Stimulated activated naive CD8-positive, alpha-beta T cell treated with anti-CD3 and anti-CD28 coated beads, Interleukin-15, Interleukin-2, amounts not matched to agents 100 ng/mL and 50 ng/mL, for 24 hours (primary cell): ENCODE measurements around the gene PPP1R13B.
"Not testable (repeated sequence)": the region's sequence is repeated elsewhere in the genome, so short reads cannot be mapped to it uniquely, and the experiment has no call there.

Experiments used
- H3K27ac Mint-ChIP-seq: one replicate; pipeline ENCODE4 v1.8.0; 2021; ENCODE audit warnings: mild to moderate bottlenecking, mixed read lengths
- H3K27me3 Mint-ChIP-seq: one replicate; pipeline ENCODE4 v1.8.0; 2021; ENCODE audit warnings: mixed read lengths
- H3K36me3 Mint-ChIP-seq: one replicate; pipeline ENCODE4 v1.8.0; 2021; ENCODE audit warnings: low read depth, mixed read lengths
- H3K4me1 Mint-ChIP-seq: one replicate; pipeline ENCODE4 v1.8.0; 2021; ENCODE audit warnings: low read depth, mixed read lengths
- H3K4me3 Mint-ChIP-seq: one replicate; pipeline ENCODE4 v1.8.0; 2021; ENCODE audit warnings: mild to moderate bottlenecking, mixed read lengths
- H3K9me3 Mint-ChIP-seq: one replicate; pipeline ENCODE4 v1.8.0; 2021; ENCODE audit warnings: mixed read lengths

Gene PPP1R13B

GRCh38 chr14:103698380-103699260 lies 148.8 kb downstream of the PPP1R13B start:
- Mint-ChIP-seq H3K4me1 (peaks cover 5% of the 10 kb centered on the region), H3K27ac (no peak overlapping the region), H3K4me3 (no peak overlapping the region), H3K27me3 (no peaks in the 10 kb centered on the region), H3K36me3 (peaks cover 21% of the 10 kb centered on the region), H3K9me3 (no peaks in the 10 kb centered on the region)

DNA sequence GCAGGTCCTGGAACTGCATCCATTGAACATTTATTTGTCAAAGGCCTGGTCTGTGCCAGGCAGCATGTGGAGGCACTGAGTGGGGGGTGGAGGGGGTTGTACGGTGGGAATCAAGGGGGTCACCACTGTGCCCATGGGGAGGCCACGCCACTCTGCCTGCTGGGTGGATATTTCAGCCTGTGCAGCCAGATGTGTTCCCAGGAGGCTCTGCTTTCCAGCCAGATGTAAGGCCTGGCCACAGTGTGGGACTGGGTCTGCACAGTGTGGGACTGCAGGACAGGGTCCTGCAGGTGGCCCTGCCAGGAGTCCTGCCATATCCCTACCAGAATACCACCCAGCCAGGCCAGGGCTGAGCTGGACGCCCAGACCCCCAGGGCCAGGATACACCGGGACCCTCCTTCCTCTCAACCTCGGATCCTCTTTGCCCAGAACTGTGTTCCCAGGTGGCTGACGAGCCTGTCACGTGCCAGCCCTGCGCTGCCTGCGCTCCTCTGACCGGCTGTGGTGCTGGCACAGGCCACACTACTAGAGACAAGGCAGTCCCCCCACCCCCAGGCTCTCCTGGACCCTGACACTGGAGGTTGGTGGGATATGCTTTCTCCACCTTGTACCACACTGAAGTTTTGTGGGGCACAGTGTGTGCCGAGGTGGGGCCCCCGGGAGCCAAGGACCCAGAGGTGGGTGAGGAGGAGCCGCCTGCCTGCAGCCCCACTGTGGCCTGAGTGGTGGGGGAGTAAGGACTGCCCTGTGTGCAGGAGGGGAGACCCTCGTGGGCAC lies 149.6 kb downstream of the PPP1R13B start:
- H3K4me1 Mint-ChIP-seq: peaks cover 5% of the 10 kb centered on the region
- peak overlapping the region; percentile 36 for H3K27ac Mint-ChIP-seq
- peaks cover 13% of the 10 kb centered on the region for H3K36me3 Mint-ChIP-seq
- no peak overlapping the region for H3K4me3 Mint-ChIP-seq
- H3K9me3 Mint-ChIP-seq: no peaks in the 10 kb centered on the region
- no peaks in the 10 kb centered on the region for H3K27me3 Mint-ChIP-seq

DNA sequence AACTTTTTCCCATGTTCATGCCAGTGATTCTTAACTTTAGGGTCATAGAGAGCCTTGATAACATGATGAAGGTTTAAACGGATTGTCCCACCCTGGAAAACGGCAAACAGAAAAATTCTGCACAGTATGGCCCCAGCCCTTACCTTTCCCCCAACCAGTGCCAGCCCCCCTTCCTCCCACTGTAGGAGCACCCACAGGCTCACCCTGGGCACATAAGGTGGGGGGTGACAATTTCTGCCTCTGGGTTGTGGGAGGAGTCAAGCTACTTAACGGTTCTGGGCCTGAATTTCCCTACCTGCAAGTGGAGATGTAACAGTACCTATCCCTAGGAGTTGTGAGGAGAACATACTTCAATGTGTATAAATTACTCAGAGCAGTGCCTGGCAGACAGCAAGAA lies 150.2 kb downstream of the PPP1R13B start:
- Mint-ChIP-seq H3K9me3 (no peaks in the 10 kb centered on the region), H3K27ac (peak overlapping the region; percentile 36), H3K36me3 (peaks cover 10% of the 10 kb centered on the region)

DNA sequence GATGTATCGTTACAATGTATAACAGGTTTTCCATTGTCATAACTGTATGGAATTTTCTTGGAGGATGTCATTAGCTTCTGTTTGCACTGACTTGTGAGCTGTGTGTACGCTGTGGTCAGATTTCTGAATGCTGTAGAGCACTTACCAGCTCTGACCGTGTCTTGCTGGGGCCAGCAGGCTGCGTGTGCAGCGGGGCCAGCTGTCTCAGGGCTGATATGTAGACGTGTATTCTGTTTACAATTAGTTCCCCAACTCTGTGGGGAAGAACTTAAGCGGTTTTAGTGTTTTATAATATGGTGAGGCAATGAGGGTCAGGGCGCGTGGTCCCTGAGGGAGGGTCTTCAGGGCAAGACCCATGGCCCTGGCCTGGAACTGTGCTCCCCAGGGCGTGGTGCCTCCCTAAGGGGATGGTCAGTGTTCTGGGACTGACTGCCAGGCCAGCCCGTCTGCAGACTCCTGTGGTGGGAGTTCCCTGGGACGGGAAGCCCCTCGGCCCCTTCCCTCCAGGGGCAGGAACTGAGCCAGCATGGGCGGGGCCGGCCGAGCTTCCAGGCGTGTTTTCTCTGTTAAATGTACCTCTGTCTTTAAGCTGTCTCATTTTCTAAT lies 150.8 kb downstream of the PPP1R13B start:
- Mint-ChIP-seq H3K4me1 (peaks cover 5% of the 10 kb centered on the region), H3K4me3 (no peak overlapping the region), H3K36me3 (peaks cover 6% of the 10 kb centered on the region), H3K27me3 (no peaks in the 10 kb centered on the region), H3K9me3 (no peaks in the 10 kb centered on the region), H3K27ac (peak overlapping the region; percentile 36)

More for the DNA sequence above, 150.2 kb downstream of the PPP1R13B start:
- Mint-ChIP-seq H3K27me3 (no peaks in the 10 kb centered on the region), H3K4me3 (no peak overlapping the region), H3K4me1 (peaks cover 5% of the 10 kb centered on the region)

- Mint-ChIP-seq H3K4me1 (peaks cover 5% of the 10 kb centered on the region), H3K27me3 (no peaks in the 10 kb centered on the region), H3K36me3 (peaks cover 6% of the 10 kb centered on the region), H3K27ac (no peak overlapping the region), H3K4me3 (no peak overlapping the region), H3K9me3 (no peaks in the 10 kb centered on the region)
Measured at GRCh38 chr14:103696070-103696402, 151.3 kb downstream of the PPP1R13B start.

DNA sequence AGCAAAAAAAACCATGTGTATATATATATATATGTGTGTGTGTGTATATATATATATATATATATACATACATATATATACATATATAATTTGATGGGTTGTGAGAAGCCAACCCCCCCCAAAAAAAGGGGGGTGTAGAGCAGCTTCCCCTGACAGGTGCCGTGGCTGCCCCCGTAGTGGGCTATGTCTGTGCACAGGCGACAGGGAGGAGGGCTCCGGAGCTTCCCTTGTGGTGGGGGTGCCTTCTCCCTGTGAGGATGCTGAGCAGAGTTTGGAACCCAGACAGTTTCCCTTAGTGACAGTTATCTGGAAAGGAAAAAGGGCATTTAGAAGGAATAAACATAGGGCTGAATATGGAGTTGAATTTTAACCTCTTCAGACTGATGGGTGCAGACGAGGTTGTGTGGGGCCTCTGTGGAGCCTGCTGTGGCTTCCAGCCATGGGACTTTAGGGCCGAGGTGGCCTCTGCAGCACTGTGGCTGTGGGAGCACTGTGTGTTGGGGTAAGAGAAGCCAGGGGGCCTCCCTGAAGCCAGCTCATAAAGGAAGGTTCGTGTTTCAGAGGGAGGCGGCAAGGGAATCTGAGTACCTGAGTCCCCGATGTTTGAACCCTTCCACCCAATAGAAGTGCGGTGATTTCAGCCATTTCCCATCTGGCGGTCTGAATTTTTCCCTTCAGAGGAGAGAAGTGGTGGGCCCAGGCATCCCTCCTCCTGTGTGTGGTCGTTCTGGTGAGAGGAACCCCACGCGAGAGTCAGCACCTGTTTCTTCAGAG lies 151.9 kb downstream of the PPP1R13B start:
- H3K36me3 Mint-ChIP-seq: peaks cover 6% of the 10 kb centered on the region
- no peak overlapping the region for H3K27ac Mint-ChIP-seq
- H3K9me3 Mint-ChIP-seq: no peaks in the 10 kb centered on the region
- no peaks in the 10 kb centered on the region for H3K27me3 Mint-ChIP-seq
- peaks cover 5% of the 10 kb centered on the region for H3K4me1 Mint-ChIP-seq
- no peak overlapping the region for H3K4me3 Mint-ChIP-seq

GRCh38 chr14:103694572-103695026 lies 152.8 kb downstream of the PPP1R13B start:
- Mint-ChIP-seq H3K4me3 (no peak overlapping the region), H3K27ac (no peak overlapping the region), H3K27me3 (no peaks in the 10 kb centered on the region), H3K36me3 (peaks cover 7% of the 10 kb centered on the region), H3K4me1 (peaks cover 5% of the 10 kb centered on the region), H3K9me3 (no peaks in the 10 kb centered on the region)

GRCh38 chr14:103693515-103693914 lies 153.9 kb downstream of the PPP1R13B start:
- Mint-ChIP-seq H3K4me3 (no peak overlapping the region), H3K27ac (no peak overlapping the region), H3K9me3 (no peaks in the 10 kb centered on the region), H3K4me1 (peaks cover 10% of the 10 kb centered on the region), H3K36me3 (peaks cover 18% of the 10 kb centered on the region), H3K27me3 (no peaks in the 10 kb centered on the region)

- Mint-ChIP-seq H3K27ac (no peak overlapping the region), H3K9me3 (no peaks in the 10 kb centered on the region), H3K4me3 (no peak overlapping the region), H3K4me1 (peaks cover 10% of the 10 kb centered on the region), H3K36me3 (peaks cover 20% of the 10 kb centered on the region), H3K27me3 (no peaks in the 10 kb centered on the region)
Measured at GRCh38 chr14:103692871-103693270, 154.5 kb downstream of the PPP1R13B start.

DNA sequence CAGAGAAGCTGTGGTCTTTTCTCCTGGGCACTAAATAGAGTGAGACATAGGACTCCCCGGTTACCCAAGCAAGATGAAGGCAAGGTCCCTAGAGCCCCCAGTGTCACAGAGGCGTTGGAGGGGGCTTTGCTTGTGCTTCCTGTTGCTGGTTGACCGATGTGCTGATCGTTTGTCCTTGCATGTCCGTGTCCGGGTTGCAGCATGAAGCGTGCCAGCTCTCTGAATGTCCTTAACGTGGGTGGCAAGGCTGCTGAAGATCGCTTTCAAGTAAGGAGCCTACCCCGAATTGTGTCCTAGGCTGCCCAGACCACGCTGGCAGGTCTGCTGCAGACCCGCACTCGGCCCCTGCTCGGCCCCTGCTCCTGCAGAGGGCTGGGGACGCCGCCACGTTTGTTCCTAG lies 155.2 kb downstream of the PPP1R13B start:
- peaks cover 10% of the 10 kb centered on the region for H3K4me1 Mint-ChIP-seq
- H3K27ac Mint-ChIP-seq: no peak overlapping the region
- H3K4me3 Mint-ChIP-seq: no peak overlapping the region
- H3K9me3 Mint-ChIP-seq: no peaks in the 10 kb centered on the region
- peaks cover 20% of the 10 kb centered on the region for H3K36me3 Mint-ChIP-seq
- no peaks in the 10 kb centered on the region for H3K27me3 Mint-ChIP-seq

GRCh38 chr14:103691655-103692054 lies 155.7 kb downstream of the PPP1R13B start:
- H3K4me1 Mint-ChIP-seq, H3K27me3 Mint-ChIP-seq, H3K27ac Mint-ChIP-seq, H3K9me3 Mint-ChIP-seq, H3K4me3 Mint-ChIP-seq: not testable (repeated sequence)
- peaks cover 25% of the 10 kb centered on the region for H3K36me3 Mint-ChIP-seq

DNA sequence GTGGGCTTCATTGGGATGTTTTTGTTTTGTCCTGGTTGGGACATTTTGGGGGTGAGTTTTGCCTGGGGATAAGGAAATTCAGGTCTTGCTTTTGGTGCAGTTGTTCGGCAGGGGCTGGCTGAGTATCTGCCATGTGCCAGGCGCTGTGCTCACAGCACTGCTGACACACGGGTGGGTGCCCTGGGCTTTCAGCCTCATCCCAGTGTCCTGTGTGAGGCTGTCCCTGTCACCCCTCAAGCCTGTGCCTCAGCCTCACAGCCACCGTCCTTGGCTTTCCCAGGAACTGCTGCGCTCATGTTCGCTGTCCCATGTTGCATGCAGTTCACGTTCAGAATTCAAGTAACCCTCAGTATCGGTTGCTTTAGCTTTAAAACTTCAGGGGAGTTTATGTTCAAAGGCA lies 157.0 kb downstream of the PPP1R13B start:
- Mint-ChIP-seq H3K4me1 (peaks cover 5% of the 10 kb centered on the region), H3K27me3 (no peaks in the 10 kb centered on the region), H3K27ac (no peak overlapping the region), H3K9me3 (no peaks in the 10 kb centered on the region), H3K36me3 (peaks cover 31% of the 10 kb centered on the region), H3K4me3 (no peak overlapping the region)

- H3K9me3 Mint-ChIP-seq: no peaks in the 10 kb centered on the region
- H3K27ac Mint-ChIP-seq: peak overlapping the region; percentile 11
- H3K4me1 Mint-ChIP-seq: peaks cover 5% of the 10 kb centered on the region
- no peak overlapping the region for H3K4me3 Mint-ChIP-seq
- no peaks in the 10 kb centered on the region for H3K27me3 Mint-ChIP-seq
- H3K36me3 Mint-ChIP-seq: peaks cover 40% of the 10 kb centered on the region
Measured at GRCh38 chr14:103688906-103689902, 158.2 kb downstream of the PPP1R13B start.
